NB4 (cell line): ENCODE results near the gene LY6G5B.

Source experiments
- CTCF ChIP-seq: IDR thresholded peaks from one replicate; pipeline ENCODE4 v1.5.1; 2012; ENCODE audit warnings: low read depth, low read length
- MAX ChIP-seq: IDR thresholded peaks from 2 replicates; pipeline ENCODE4 v1.6.1; 2011; ENCODE audit warnings: low read depth, low read length
- MYC ChIP-seq: IDR thresholded peaks from 2 replicates; pipeline ENCODE4 v1.6.1; 2011; ENCODE audit warnings: low read depth, low read length
- POLR2A ChIP-seq: IDR thresholded peaks from 2 replicates; pipeline ENCODE4 v1.6.1; 2011; ENCODE audit warnings: mild to moderate bottlenecking; ENCODE audit not compliant: insufficient read length; ENCODE audit errors: extremely low read depth

GRCh38 chr6:31717499-31718222, 47.9 kb downstream of the LY6G5B start:
- TF ChIP-seq CTCF (no peak), MAX (no peak), POLR2A (no peak), MYC (no peak)
